Sigmoid colon (tissue), 7 donors: Measurements from ENCODE around the gene EPG5. TPM values are rescaled to one million over a fixed set of nuclear protein-coding genes. Genes with fewer than 3 reads are reported as not detected.
"Not testable (repeated sequence)": the region's sequence is repeated elsewhere in the genome, so short reads cannot be mapped to it uniquely, and the experiment has no call there.

ENCODE experiments used
- DNase-seq: peaks from one replicate; pipeline ENCODE4 v3.0.0-alpha.2; 2019
- H3K27ac ChIP-seq, 4 donors: fragments of 200-600 bp; sonication (generic); one replicate each; pipeline ENCODE4 v1.5.1; 2016 to 2019; ENCODE audit warnings: mild to moderate bottlenecking in 1 of 4
- H3K27me3 ChIP-seq, 3 donors: fragments of 200-600 bp; sonication (generic); one replicate each; pipeline ENCODE4 v1.5.1; 2019; ENCODE audit warnings: mild to moderate bottlenecking in 1 of 3
- H3K36me3 ChIP-seq, 4 donors: fragments of 200-600 bp; sonication (generic); one replicate each; pipeline ENCODE4 v1.5.1; 2016 to 2019
- H3K4me1 ChIP-seq, 4 donors: fragments of 200-600 bp; sonication (generic); one replicate each; pipeline ENCODE4 v1.5.1; 2017 to 2019
- H3K4me3 ChIP-seq, 4 donors: fragments of 200-600 bp; sonication (generic); one replicate each; pipeline ENCODE4 v1.5.1; 2017 to 2019; ENCODE audit warnings: mild to moderate bottlenecking in 2 of 4, moderate library complexity in 1 of 4
- H3K9me3 ChIP-seq, 4 donors: fragments of 200-600 bp in 3 of 4; sonication (generic) in 3 of 4; one replicate each; pipeline versions ENCODE4 v1.5.1 to v1.6.1; 2013 to 2019
- CTCF ChIP-seq, 4 experiments: fragments of 450-650 bp in 3 of 4; fragments of 200-600 bp in 1 of 4; IDR thresholded peaks; one replicate each; pipeline ENCODE4 v1.5.1; 2016 to 2019; ENCODE audit warnings: antibody characterized with exemption in 4 of 4, mild to moderate bottlenecking in 3 of 4, moderate library complexity in 2 of 4
- EP300 ChIP-seq, 4 donors: sonication (generic); formaldehyde crosslinking; IDR thresholded peaks; one replicate each; pipeline ENCODE4 v1.6.1; 2017; ENCODE audit warnings: antibody characterized with exemption in 4 of 4
- POLR2A ChIP-seq, 2 donors: fragments of 450-650 bp; IDR thresholded peaks; one replicate each; pipeline ENCODE4 v1.6.1; 2016; ENCODE audit warnings: antibody characterized with exemption in 2 of 2, mild to moderate bottlenecking in 2 of 2, moderate library complexity in 2 of 2
- POLR2AphosphoS5 ChIP-seq, 4 donors: sonication (generic); formaldehyde crosslinking; IDR thresholded peaks; one replicate each; pipeline ENCODE4 v1.6.1; 2017; ENCODE audit warnings: antibody characterized with exemption in 4 of 4
- WGBS, 2 donors: extraction: QIAGEN DNeasy Blood & Tissue Kit; methylation state at CpG; one replicate each; pipeline ENCODE4 v1.1.7; 2013; 5-methylcytosine and 5-hydroxymethylcytosine counted together
- intact Hi-C: fragments of 100-400 bp; cut with DNase I; formaldehyde crosslinking; loops from one replicate; pipeline ENCODE4 v1.15.1; 2023
- polyA plus RNA-seq, 3 donors: library from polyadenylated mRNA; stranded (reverse); fragments of 200-250 nt; gene quantifications; one replicate each; pipeline ENCODE4 v1.2.3, GENCODE V29; 2013
- total RNA-seq, 4 donors: library from RNA; depleted of rRNA; stranded (reverse); fragments of >200 nt; gene quantifications; one replicate each; pipeline ENCODE4 v1.1.0, GENCODE V29; 2016
- donor health status: healthy with polysubstance abuse.
- donor health status: Bipolar disorder and iron deficiency.
- donor health status: healthy.

EPG5 gene
- total and polyA plus RNA-seq, 7 donors, result 3.7 to 29.1 (median 17.1) TPM

GRCh38 chr18:45825258-45826044 lies 141.7 kb downstream of the EPG5 start, which contains the start of gene SIGLEC15:
Gene SIGLEC15 (plus strand): TSS chr18:45825675. CDS start chr18:45825729, 54 bp downstream.
- Histone ChIP-seq H3K4me1 (peaks cover 0 to 15% (median 10%) of the 10 kb centered on the region in 4 donors), H3K27me3 (no peaks in the 10 kb centered on the region), H3K36me3 (no peaks in the 10 kb centered on the region), H3K27ac (no peak within 1 kb of the TSS), H3K9me3 (no peaks in the 10 kb centered on the region), H3K4me3 (no peak within 1 kb of the TSS)
- intact Hi-C loops, result no loop called here
- no peak for DNase-seq
- TF ChIP-seq CTCF (IDR thresholded peaks at IDR 0.05) (no peak), EP300 (IDR thresholded peaks at IDR 0.05) (no peak), POLR2AphosphoS5 (IDR thresholded peaks at IDR 0.05) (no peak), POLR2A (IDR thresholded peaks at IDR 0.05) (no peak)
- WGBS, 2 donors, result 46 to 77% methylated on average over 12 of the region's 12 CpGs

GRCh38 chr18:45821711-45822110 lies 145.4 kb downstream of the EPG5 start:
- 69 to 81% methylated on average over 1 of the region's 1 CpG for WGBS, 2 donors
- Histone ChIP-seq H3K9me3 (no peaks in the 10 kb centered on the region), H3K4me3 (no peak overlapping the region), H3K4me1 (no peaks in the 10 kb centered on the region), H3K27ac (no peak overlapping the region), H3K27me3 (no peaks in the 10 kb centered on the region), H3K36me3 (no peaks in the 10 kb centered on the region)
- no peak for DNase-seq
- intact Hi-C loops, result no loop called here
- TF ChIP-seq POLR2AphosphoS5 (IDR thresholded peaks at IDR 0.05), result no peak
- TF ChIP-seq POLR2A (IDR thresholded peaks at IDR 0.05), result no peak
- no peak for TF ChIP-seq CTCF (IDR thresholded peaks at IDR 0.05)
- no peak for TF ChIP-seq EP300 (IDR thresholded peaks at IDR 0.05)

- no peak for DNase-seq
- intact Hi-C loops, result no loop called here
- H3K4me1 ChIP-seq, result no peaks in the 10 kb centered on the region
- H3K27me3 ChIP-seq, result no peaks in the 10 kb centered on the region
- no peak overlapping the region for H3K4me3 ChIP-seq
- no peaks in the 10 kb centered on the region for H3K9me3 ChIP-seq
- no peak overlapping the region for H3K27ac ChIP-seq
- 78 to 93% methylated on average over 2 of the region's 2 CpGs for WGBS, 2 donors
- H3K36me3 ChIP-seq, result no peaks in the 10 kb centered on the region
- TF ChIP-seq CTCF (IDR thresholded peaks at IDR 0.05), result no peak
Observed at GRCh38 chr18:45821026-45821425, 146.1 kb downstream of the EPG5 start.

- no peak for TF ChIP-seq POLR2A (IDR thresholded peaks at IDR 0.05)
- TF ChIP-seq POLR2AphosphoS5 (IDR thresholded peaks at IDR 0.05), result no peak
- TF ChIP-seq EP300 (IDR thresholded peaks at IDR 0.05), result no peak
- no peak for TF ChIP-seq CTCF (IDR thresholded peaks at IDR 0.05)
- Histone ChIP-seq H3K4me3 (no peak overlapping the region), H3K36me3 (no peaks in the 10 kb centered on the region), H3K4me1 (no peaks in the 10 kb centered on the region), H3K27ac (no peak overlapping the region), H3K9me3 (no peaks in the 10 kb centered on the region), H3K27me3 (no peaks in the 10 kb centered on the region)
- WGBS, 2 donors, result 68 to 72% methylated on average over 3 of the region's 3 CpGs
- DNase-seq, result no peak
- intact Hi-C loops, result no loop called here
Observed at GRCh38 chr18:45820106-45820745, 146.9 kb downstream of the EPG5 start.

GRCh38 chr18:45818765-45819164 lies 148.4 kb downstream of the EPG5 start:
- DNase-seq, H3K4me3 ChIP-seq, H3K36me3 ChIP-seq, intact Hi-C loops, H3K27ac ChIP-seq, H3K9me3 ChIP-seq, H3K4me1 ChIP-seq, H3K27me3 ChIP-seq: not testable (repeated sequence)
- 88 to 91% methylated on average over 8 of the region's 8 CpGs for WGBS, 2 donors
